T-cell (primary cell): ENCODE measurements around the gene PIGL. TPM values are rescaled to one million over a fixed set of nuclear protein-coding genes. Genes with fewer than 3 reads are reported as not detected.
"Not testable (repeated sequence)": the region's sequence is repeated elsewhere in the genome, so short reads cannot be mapped to it uniquely, and the experiment has no call there.

Experiments used
- ATAC-seq, 4 experiments: fragments of 200-7000 bp in 3 of 4; fragments of 150-1000 bp in 1 of 4; cut with Tn5 transposase; replicated peaks in 1 of 4; 1 replicate in 3 of 4; 2 replicates in 1 of 4; pipeline ENCODE4 v1.10.0; 2021; ENCODE audit warnings: moderate library complexity in 3 of 4, mild to moderate bottlenecking in 2 of 4, moderate number of reproducible peaks in 1 of 4
- CTCF ChIA-PET, 2 donors: fragments of 300-600 bp; sonication (Branson Sonifier 250); formaldehyde crosslinking; loops; one replicate each; lab custom pipeline; 2022; ENCODE audit warnings: antibody characterized with exemption in 2 of 2; lab: Charles Lee
- POLR2A ChIA-PET, 2 donors: fragments of 300-600 bp; sonication (Branson Sonifier 250); formaldehyde crosslinking; loops; one replicate each; lab custom pipeline; 2022; ENCODE audit warnings: antibody characterized with exemption in 2 of 2; lab: Charles Lee
- DNase-seq, 35 experiments: peaks; one replicate each; pipeline versions ENCODE4 v3.0.0 to v3.0.0-alpha.2; 2013 to 2023
- H3K27ac ChIP-seq: one replicate; pipeline ENCODE4 v1.5.1; 2013; ENCODE audit warnings: low read length
- H3K27me3 ChIP-seq, 2 experiments: replicated peaks in 1 of 2; 1 replicate in 1 of 2; 2 replicates in 1 of 2; pipeline versions ENCODE4 v1.6.1 to v1.7.0; 2013; ENCODE audit warnings: low read length in 1 of 2, mixed read lengths in 1 of 2; ENCODE audit not compliant: control insufficient read depth in 2 of 2, insufficient read depth in 2 of 2; ENCODE audit errors: extremely low read depth in 1 of 2
- H3K36me3 ChIP-seq, 2 donors: 1 replicate in 1 of 2; 2 replicates in 1 of 2; pipeline versions ENCODE4 v1.6.1 to v1.7.0; 2013; ENCODE audit warnings: low read length in 1 of 2; ENCODE audit not compliant: control insufficient read depth in 2 of 2, insufficient read depth in 1 of 2; ENCODE audit errors: extremely low read depth in 1 of 2
- H3K4me1 ChIP-seq, 2 experiments: 1 replicate in 1 of 2; 2 replicates in 1 of 2; pipeline versions ENCODE4 v1.6.1 to v1.7.0; 2013; ENCODE audit warnings: low read length in 2 of 2, mixed read lengths in 1 of 2; ENCODE audit not compliant: insufficient read depth in 2 of 2, control insufficient read depth in 1 of 2; ENCODE audit errors: extremely low read depth in 1 of 2
- H3K4me3 ChIP-seq, 2 donors: 1 replicate in 1 of 2; 2 replicates in 1 of 2; pipeline versions ENCODE4 v1.5.1 to v1.7.0; 2013; ENCODE audit warnings: mild to moderate bottlenecking in 2 of 2, low read length in 1 of 2, moderate library complexity in 1 of 2; ENCODE audit not compliant: control insufficient read depth in 1 of 2; ENCODE audit errors: extremely low read depth in 1 of 2
- H3K9me3 ChIP-seq: 2 replicates; pipeline ENCODE4 v1.7.0; 2013
- H3K27ac Mint-ChIP-seq, 2 donors: one replicate each; pipeline ENCODE4 v1.8.0; 2020 to 2021; ENCODE audit warnings: mild to moderate bottlenecking in 2 of 2, mixed read lengths in 2 of 2
- H3K27me3 Mint-ChIP-seq, 2 donors: one replicate each; pipeline ENCODE4 v1.8.0; 2021 to 2022; ENCODE audit warnings: mixed read lengths in 2 of 2
- H3K36me3 Mint-ChIP-seq: one replicate; pipeline ENCODE4 v1.8.0; 2021; ENCODE audit warnings: mixed read lengths
- H3K4me1 Mint-ChIP-seq, 3 donors: one replicate each; pipeline ENCODE4 v1.8.0; 2020 to 2022; ENCODE audit warnings: mixed read lengths in 3 of 3, mild to moderate bottlenecking in 1 of 3
- H3K4me3 Mint-ChIP-seq, 3 donors: one replicate each; pipeline ENCODE4 v1.8.0; 2020 to 2022; ENCODE audit warnings: mild to moderate bottlenecking in 3 of 3, mixed read lengths in 3 of 3, moderate library complexity in 3 of 3
- H3K9me3 Mint-ChIP-seq, 3 donors: one replicate each; pipeline ENCODE4 v1.8.0; 2020 to 2022; ENCODE audit warnings: mixed read lengths in 3 of 3
- WGBS: methylation state at CpG from one replicate; pipeline ENCODE4 v1.1.5; 2013; ENCODE audit warnings: missing lambda C conversion rate; ENCODE audit not compliant: insufficient coverage; 5-methylcytosine and 5-hydroxymethylcytosine counted together
- total RNA-seq, 35 experiments: library from RNA in 6 of 35; stranded (reverse) in 6 of 35; fragments of 120-200 nt in 1 of 35; gene quantifications; one replicate each; pipeline versions ENCODE4 v1.2.1 to v1.2.4 and lab custom pipeline; 2013 to 2026

PIGL gene
- total RNA-seq, 5 donors from 2014 or later (not counting 1 experiment from before 2014, with no cell fraction given) = 53.9 to 90.2 (median 82.7) TPM

GRCh38 chr17:16215002-16215272 lies 2.1 kb upstream of the PIGL start:
- Mint-ChIP-seq H3K9me3 (no peaks in the 10 kb centered on the region), H3K27ac (peak overlapping the region; percentile 86 to 92), H3K4me1 (peaks cover 49 to 58% (median 55%) of the 10 kb centered on the region in 3 donors), H3K4me3 (peak overlapping the region; percentile 88 to 94 (median 89)), H3K36me3 (no peaks in the 10 kb centered on the region), H3K27me3 (no peaks in the 10 kb centered on the region)
- Histone ChIP-seq H3K4me3 (peak overlapping the region; percentile 73 to 82), H3K36me3 (no peaks in the 10 kb centered on the region), H3K4me1 (peaks cover 28 to 36% of the 10 kb centered on the region in 2 experiments), H3K27me3 (no peaks in the 10 kb centered on the region), H3K9me3 (no peaks in the 10 kb centered on the region), H3K27ac (peak overlapping the region; percentile 16)
- ChIA-PET POLR2A (interaction anchor here in 1 of 2 donors (0.6 kb wide), 1 partner anchor 167 kb away, joined by 5 read pairs; no protein-coding TSS in a partner anchor), CTCF (interaction anchor here in 1 of 2 donors (0.6 to 0.8 kb wide), 2 partner anchors 49 to 138 kb away, joined by 3 read pairs; no protein-coding TSS in a partner anchor)
- 1% methylated on average over 27 of the region's 27 CpGs for WGBS
- ATAC-seq (peak; percentile 31 to 34 (median 32)), DNase-seq (peak in 14 of 35 experiments; percentile 0 to 42 (median 7))

DNA sequence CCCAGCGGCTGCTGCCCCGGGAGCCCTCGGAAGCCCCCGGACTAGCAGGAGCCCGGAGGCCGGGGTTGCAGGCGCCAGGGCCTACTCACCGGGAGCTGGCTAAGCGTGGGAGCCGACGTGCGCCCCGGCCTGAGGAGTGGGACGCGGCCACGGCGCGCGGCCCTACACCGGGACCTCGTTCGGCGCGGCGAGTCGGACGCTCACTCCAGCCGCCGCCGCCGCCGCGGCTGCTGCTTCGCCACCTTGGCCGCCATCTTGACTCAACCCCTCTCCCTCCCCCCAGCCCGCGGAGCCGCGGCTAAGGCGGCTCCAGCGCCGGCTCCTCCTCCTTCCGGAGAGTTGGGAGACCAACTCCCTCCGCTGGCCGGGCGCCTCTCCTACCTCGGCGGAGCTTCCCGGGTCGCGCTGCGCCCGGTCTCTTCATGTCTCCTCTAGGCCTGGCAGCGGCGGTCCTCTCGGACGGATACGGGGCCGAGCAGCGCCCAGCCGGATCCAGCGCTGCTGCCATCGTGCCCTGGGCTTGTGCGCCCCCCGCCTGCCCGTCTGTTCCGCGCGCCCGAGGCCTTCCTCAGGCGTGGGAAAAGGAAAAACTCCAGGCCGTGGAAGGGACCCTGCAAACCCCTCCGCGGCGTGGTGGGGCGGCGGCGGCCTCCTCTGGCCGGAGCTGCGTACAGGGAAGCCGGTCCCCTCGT lies 1.6 kb upstream of the PIGL start, which contains the start of gene NCOR1:
Gene NCOR1 (minus strand): TSS at position 262 of the 692 bp plus-strand sequence. CDS start 20,965 bp downstream, outside the sequence.
- H3K9me3 ChIP-seq = no peaks in the 10 kb centered on the region
- no peaks in the 10 kb centered on the region for H3K9me3 Mint-ChIP-seq
- H3K36me3 Mint-ChIP-seq = no peaks in the 10 kb centered on the region
- H3K4me1 ChIP-seq = peaks cover 28 to 35% of the 10 kb centered on the region in 2 experiments
- no peaks in the 10 kb centered on the region for H3K27me3 ChIP-seq
- H3K27ac ChIP-seq = peak within 1 kb of the TSS; percentile 70
- H3K36me3 ChIP-seq = no peaks in the 10 kb centered on the region
- H3K27ac Mint-ChIP-seq = peak within 1 kb of the TSS; percentile 86 to 97
- ATAC-seq = peak; percentile 87 to 90 (median 88)
- peaks cover 49 to 58% (median 55%) of the 10 kb centered on the region in 3 donors for H3K4me1 Mint-ChIP-seq
- POLR2A ChIA-PET = interaction anchor here in 1 of 2 donors (0.6 kb wide), 1 partner anchor 1910 kb away, joined by 6 read pairs; no protein-coding TSS in a partner anchor
- CTCF ChIA-PET = interaction anchor here in 1 of 2 donors (0.6 to 0.9 kb wide), 3 partner anchors 48 to 217 kb away, joined by 3 to 6 read pairs (median 3); no protein-coding TSS in a partner anchor
- peak within 1 kb of the TSS; percentile 73 to 82 for H3K4me3 ChIP-seq
- no peaks in the 10 kb centered on the region for H3K27me3 Mint-ChIP-seq
- peak within 1 kb of the TSS; percentile 88 to 97 (median 89) for H3K4me3 Mint-ChIP-seq
- DNase-seq = peak; percentile 73 to 92 (median 83)
- 0% methylated on average over 82 of the region's 82 CpGs for WGBS

- no peaks in the 10 kb centered on the region for H3K27me3 Mint-ChIP-seq
- no peaks in the 10 kb centered on the region for H3K27me3 ChIP-seq
- no peaks in the 10 kb centered on the region for H3K9me3 Mint-ChIP-seq
- 45% methylated on average over 22 of the region's 22 CpGs for WGBS
- H3K4me3 ChIP-seq = peak overlapping the region; percentile 73 to 82
- peaks cover 49 to 54% (median 53%) of the 10 kb centered on the region in 3 donors for H3K4me1 Mint-ChIP-seq
- no peaks in the 10 kb centered on the region for H3K9me3 ChIP-seq
- no peaks in the 10 kb centered on the region for H3K36me3 ChIP-seq
- H3K4me1 ChIP-seq = peaks cover 28 to 35% of the 10 kb centered on the region in 2 experiments
- ChIA-PET POLR2A (interaction anchor here in 1 of 2 donors (0.6 kb wide), 1 partner anchor 1910 kb away, joined by 6 read pairs; no protein-coding TSS in a partner anchor), CTCF (interaction anchor here in 1 of 2 donors (0.8 to 0.9 kb wide), 2 partner anchors 137 to 217 kb away, joined by 3 to 6 read pairs; no protein-coding TSS in a partner anchor)
- peak overlapping the region; percentile 70 for H3K27ac ChIP-seq
- H3K27ac Mint-ChIP-seq = peak overlapping the region; percentile 82 to 97
- no peaks in the 10 kb centered on the region for H3K36me3 Mint-ChIP-seq
- peak overlapping the region; percentile 88 to 97 (median 89) for H3K4me3 Mint-ChIP-seq
- DNase-seq (peak in 18 of 35 experiments; percentile 0 to 42 (median 6)), ATAC-seq (no peak)
Measured at GRCh38 chr17:16215965-16216316, 1.1 kb upstream of the PIGL start.

DNA sequence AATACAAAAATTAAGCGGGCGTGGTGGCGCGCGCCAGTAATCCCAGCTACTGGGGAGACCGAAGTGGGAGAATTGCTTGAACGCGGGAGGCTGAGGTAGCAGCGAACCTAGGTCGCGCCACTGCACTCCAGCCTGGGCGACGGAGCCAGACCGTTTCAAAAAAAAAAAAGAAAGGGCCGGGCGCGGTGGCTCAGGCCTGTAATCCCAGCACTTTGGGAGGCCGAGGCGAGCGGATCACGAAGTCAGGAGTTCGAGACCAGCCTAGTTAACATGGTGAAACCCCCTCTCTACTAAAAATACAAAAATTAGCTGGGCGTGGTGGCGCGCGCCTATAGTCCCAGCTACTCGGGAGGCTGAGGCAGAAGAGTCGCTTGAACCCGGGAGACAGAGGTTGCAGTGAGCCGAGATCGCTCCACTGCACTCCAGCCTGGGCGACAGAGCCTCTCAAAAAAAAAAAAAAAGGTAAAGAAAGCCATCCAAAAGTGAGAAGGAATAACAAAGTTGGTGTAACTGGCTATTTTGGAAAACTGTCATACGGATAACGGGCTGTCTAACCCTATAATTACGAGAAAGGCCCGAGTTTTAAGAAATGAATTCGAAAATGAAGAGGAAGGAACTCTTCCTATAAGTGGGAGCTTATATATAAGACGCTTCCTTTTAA lies 539 bp upstream of the PIGL start:
- not testable (repeated sequence) for H3K9me3 ChIP-seq, H3K36me3 ChIP-seq, H3K27me3 Mint-ChIP-seq, ATAC-seq, H3K9me3 Mint-ChIP-seq, DNase-seq, H3K27me3 ChIP-seq, H3K36me3 Mint-ChIP-seq
- CTCF ChIA-PET = interaction anchor here in 1 of 2 donors (0.9 kb wide), 1 partner anchor 218 kb away, joined by 6 read pairs; no protein-coding TSS in a partner anchor
- 96% methylated on average over 9 of the region's 38 CpGs for WGBS
- Histone ChIP-seq H3K4me3 (peak overlapping the region; percentile 73 to 82), H3K4me1 (peaks cover 28 to 35% of the 10 kb centered on the region in 2 experiments), H3K27ac (peak overlapping the region; percentile 43)
- POLR2A ChIA-PET = interaction anchor here in 1 of 2 donors (0.6 kb wide), 1 partner anchor 1911 kb away, joined by 6 read pairs; no protein-coding TSS in a partner anchor
- Mint-ChIP-seq H3K4me1 (peaks cover 46 to 51% (median 50%) of the 10 kb centered on the region in 3 donors), H3K27ac (peak overlapping the region; percentile 94 to 97), H3K4me3 (peak overlapping the region; percentile 88 to 97 (median 89))

DNA sequence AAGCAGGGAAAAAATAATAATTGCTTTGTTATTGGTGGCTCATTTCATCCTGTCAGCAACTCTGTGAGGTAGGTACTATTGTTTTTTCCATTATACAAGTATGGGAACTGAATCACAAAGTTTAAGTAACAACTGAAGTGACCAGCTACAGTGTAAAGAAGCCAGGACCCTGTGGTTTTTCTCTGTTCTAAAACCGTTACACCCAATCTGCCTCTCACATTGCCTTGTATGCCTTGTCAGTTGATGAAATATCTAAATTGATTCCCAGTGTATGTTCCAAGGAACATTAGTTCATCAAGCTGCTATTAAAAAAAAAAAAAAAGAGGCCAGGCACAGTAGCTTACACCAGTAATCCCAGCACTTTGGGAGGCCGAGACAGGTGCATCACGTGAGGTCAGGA lies 5.4 kb downstream of the PIGL start:
- Histone ChIP-seq H3K4me3 (no peak overlapping the region), H3K27me3 (no peaks in the 10 kb centered on the region), H3K9me3 (no peaks in the 10 kb centered on the region), H3K27ac (no peak overlapping the region), H3K36me3 (peaks cover 0 to 7% of the 10 kb centered on the region in 2 donors), H3K4me1 (peaks cover 6 to 7% of the 10 kb centered on the region in 2 experiments)
- Mint-ChIP-seq H3K27me3 (no peaks in the 10 kb centered on the region), H3K9me3 (no peaks in the 10 kb centered on the region), H3K4me3 (no peak overlapping the region), H3K27ac (no peak overlapping the region), H3K36me3 (peaks cover 3% of the 10 kb centered on the region), H3K4me1 (peaks cover 10 to 33% (median 33%) of the 10 kb centered on the region in 3 donors)
- ChIA-PET CTCF (interaction anchor here (0.5 to 0.6 kb wide), 2 partner anchors 34 to 216 kb away, joined by 3 to 5 read pairs; no protein-coding TSS in a partner anchor), POLR2A (interaction anchor here in 1 of 2 donors (0.6 kb wide), 1 partner anchor 64 kb away, joined by 3 read pairs; no protein-coding TSS in a partner anchor)
- no peak for DNase-seq
- ATAC-seq = no peak
- no CpG with 5 or more reads among the region's 3 CpGs for WGBS
